GM12892 (cell line): ENCODE measurements around the gene PPARD.

Experiments
- DNase-seq: peaks from one replicate; pipeline ENCODE4 v3.0.0; 2011; ENCODE audit not compliant: insufficient read length
- FAIRE-seq: peaks from 2 replicates; lab custom pipeline; 2011; peaks lifted over from hg19 to GRCh38; lab: Jason Lieb, UNC
- POLR2A ChIP-seq: IDR thresholded peaks from 2 replicates; pipeline ENCODE4 v1.6.1; 2011; ENCODE audit warnings: low read depth, low read length, control low read depth
- POLR2AphosphoS5 ChIP-seq: IDR thresholded peaks from 2 replicates; pipeline ENCODE4 v1.6.1; 2011; ENCODE audit warnings: low read depth, low read length, control low read depth
- TAF1 ChIP-seq: IDR thresholded peaks from 2 replicates; pipeline ENCODE4 v1.6.1; 2011; ENCODE audit warnings: low read depth, mild to moderate bottlenecking, control low read depth, low read length, borderline replicate concordance

Gene PPARD

GRCh38 chr6:35453236-35453635 lies 110.9 kb downstream of the PPARD start:
- FAIRE-seq (no peak), DNase-seq (no peak)
- TF ChIP-seq TAF1 (no peak), POLR2A (no peak), POLR2AphosphoS5 (no peak)

DNA sequence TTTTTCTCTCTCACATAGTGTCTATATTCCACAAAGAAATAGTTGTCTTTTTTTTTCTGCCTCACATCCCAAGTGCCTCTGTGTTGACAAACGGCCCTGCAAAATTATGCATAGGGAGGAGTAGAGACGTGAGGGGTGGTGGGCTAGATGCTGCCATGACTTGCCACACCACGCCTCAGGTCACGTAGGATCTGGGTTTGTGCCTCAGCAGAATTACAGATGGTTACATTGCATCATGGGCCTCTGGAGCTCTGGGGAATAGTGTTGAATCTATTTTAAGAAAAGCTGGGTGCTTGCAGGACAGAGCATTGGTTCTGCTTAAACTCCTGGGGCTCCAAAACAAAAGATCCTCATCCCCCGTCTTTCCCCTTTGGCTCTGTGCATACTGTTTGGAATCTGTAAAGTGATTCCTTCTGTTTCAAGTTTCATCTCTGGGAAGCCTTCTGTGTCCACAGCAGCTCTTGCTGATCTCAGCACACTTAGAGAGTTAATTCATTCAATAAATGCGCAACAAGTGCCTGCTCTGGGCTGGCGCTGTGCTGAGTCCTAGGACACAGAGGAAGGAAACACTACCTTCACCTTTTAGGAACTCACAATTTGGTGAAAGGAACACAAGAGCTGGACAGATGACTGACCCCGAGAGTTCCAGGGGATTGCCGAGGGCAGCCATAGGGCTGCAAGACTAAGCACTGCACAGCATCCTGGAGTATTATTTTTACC lies 112.2 kb downstream of the PPARD start:
- no peak for FAIRE-seq
- TF ChIP-seq POLR2A, result no peak
- no peak for TF ChIP-seq TAF1
- TF ChIP-seq POLR2AphosphoS5, result no peak
- DNase-seq, result no peak

GRCh38 chr6:35457907-35458306 lies 115.5 kb downstream of the PPARD start:
- TF ChIP-seq POLR2AphosphoS5 (no peak), TAF1 (no peak), POLR2A (no peak)
- FAIRE-seq, result no peak
- DNase-seq, result no peak

DNA sequence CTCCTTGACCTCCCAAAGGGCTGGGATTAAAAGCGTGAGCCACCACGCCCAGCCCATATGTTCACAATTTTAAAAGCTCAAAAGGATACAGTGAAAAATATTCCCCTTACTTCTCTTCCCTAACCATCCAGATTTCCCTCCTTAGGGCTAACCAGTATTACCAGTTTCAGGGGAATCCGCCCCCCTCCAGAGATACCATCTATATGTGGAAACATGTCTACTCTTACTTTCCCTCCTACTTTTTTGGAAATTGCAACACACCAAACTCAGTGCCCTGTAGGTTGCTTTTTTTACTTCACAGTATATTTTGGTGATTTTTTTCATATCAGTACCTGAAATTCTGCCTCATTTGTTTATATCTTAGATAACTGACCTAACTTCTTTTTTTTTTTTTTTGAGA lies 118.9 kb downstream of the PPARD start:
- no peak for FAIRE-seq
- TF ChIP-seq TAF1 (no peak), POLR2AphosphoS5 (no peak), POLR2A (no peak)
- no peak for DNase-seq

DNA sequence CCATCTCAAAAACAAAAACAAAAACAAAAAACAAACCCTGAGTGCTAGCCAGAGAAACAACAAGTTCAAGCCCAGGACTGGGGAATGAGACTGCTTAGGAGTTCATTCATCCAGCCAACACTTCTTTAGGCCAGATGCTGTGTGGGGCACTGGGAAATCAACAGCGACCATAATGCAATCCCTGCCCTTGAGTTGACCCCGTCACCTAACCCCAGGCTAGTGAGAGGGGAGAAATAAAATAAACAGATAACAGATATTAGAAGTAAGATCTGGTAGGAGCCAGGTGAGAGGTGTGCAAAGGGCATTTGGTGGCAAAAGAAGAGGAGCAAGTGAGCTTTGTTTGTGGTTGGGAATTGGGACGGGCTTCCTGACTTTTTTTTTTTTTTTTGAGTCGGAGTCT lies 120.9 kb downstream of the PPARD start:
- TF ChIP-seq TAF1, result no peak
- no peak for TF ChIP-seq POLR2A
- TF ChIP-seq POLR2AphosphoS5, result no peak
- no peak for FAIRE-seq
- DNase-seq, result no peak

DNA sequence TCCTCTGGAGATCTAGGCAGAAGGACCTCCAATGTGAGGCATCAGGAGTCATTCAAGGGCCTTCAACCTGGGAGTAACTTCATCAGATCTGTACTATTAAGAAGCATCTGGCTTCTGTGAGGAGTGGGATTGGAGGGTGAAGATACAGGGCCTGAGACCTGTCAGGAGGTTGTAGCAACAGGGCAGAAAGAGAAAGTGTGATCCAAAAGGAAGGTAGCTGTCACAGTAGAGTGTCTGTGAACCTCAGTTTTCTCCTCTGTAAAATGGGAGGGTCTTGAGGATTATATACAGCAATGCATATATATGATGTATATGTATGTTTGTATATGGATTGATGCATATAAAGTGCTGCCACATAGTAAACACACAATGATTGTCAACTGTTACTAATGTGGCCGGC lies 123.3 kb downstream of the PPARD start:
- FAIRE-seq (no peak), DNase-seq (no peak)
- no peak for TF ChIP-seq TAF1
- no peak for TF ChIP-seq POLR2AphosphoS5
- TF ChIP-seq POLR2A, result no peak

DNA sequence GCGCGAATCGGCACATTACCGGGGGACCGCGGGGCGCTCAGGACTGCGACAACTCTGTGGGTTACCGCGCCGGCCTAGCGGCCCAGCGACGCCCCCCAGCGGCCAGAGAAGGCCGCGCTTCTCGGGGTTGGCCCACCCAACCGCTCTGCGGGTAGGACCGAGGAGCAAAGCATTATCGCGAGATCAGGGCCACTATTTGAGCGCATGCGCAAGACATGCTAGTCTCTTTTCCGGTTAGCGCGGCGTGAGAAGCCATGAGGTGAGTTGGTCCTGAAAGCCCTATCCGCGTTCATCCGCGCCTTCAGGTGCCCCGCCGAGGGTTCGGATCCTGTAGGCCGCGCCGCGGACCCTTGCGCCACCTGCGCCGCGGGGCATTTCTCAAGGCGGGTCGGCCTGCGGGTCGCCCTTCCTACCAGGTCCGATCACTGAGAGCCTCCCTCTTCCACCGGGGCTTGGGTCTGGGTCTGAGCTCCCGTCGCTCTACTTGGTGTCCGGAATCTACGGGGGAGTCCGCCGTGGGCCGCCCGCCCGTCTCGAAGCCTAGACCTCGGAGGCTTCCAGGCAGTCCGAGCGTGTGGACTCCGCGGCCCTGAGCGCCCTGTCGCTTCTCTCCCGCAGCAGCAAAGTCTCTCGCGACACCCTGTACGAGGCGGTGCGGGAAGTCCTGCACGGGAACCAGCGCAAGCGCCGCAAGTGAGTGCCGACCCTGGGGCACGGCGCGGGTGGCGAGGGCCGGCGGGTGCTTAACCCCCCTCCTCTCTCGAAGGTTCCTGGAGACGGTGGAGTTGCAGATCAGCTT lies 126.0 kb downstream of the PPARD start, which contains the start of gene RPL10A:
RPL10A (plus strand) TSS at position 221 of the 799 bp plus-strand sequence; CDS start at position 255, 34 bp downstream.
- DNase-seq, result peak; percentile 91
- FAIRE-seq, result peak; percentile 87
- TF ChIP-seq TAF1 (peak; percentile 100), POLR2AphosphoS5 (peak; percentile 100), POLR2A (peak; percentile 100)

- FAIRE-seq (no peak), DNase-seq (no peak)
- TF ChIP-seq POLR2AphosphoS5 (no peak), TAF1 (no peak), POLR2A (no peak)
Observed at GRCh38 chr6:35468980-35469750, 126.8 kb downstream of the PPARD start.

- no peak for FAIRE-seq
- TF ChIP-seq POLR2A (peak; percentile 46; the same call in 1 of the 2 replicates), POLR2AphosphoS5 (peak; percentile 41; the same call in 1 of the 2 replicates), TAF1 (no peak)
- DNase-seq, result no peak
Observed at GRCh38 chr6:35469751-35470662, 127.6 kb downstream of the PPARD start.

DNA sequence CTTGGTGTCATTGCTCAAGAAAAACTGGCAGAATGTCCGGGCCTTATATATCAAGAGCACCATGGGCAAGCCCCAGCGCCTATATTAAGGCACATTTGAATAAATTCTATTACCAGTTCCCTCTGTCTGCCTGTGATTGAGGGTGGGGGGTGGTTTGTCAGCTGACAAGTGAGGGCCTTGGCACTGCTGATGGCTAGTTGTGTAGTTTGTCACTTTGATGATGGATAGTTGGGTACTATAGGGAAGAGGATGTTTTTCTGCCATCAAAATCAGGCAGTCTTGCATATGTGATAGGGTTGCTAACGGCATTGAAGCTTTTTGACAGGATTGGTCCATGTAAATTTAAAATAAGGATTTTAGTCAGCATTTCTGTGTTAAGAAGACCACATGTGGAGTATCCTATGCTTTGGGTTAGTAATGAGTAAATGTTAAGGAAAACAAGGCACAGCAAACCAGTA lies 128.3 kb downstream of the PPARD start:
- DNase-seq (no peak), FAIRE-seq (no peak)
- TF ChIP-seq TAF1, result no peak
- TF ChIP-seq POLR2AphosphoS5, result no peak
